IPS-15b (cell line): ENCODE results near the gene WDR12.
"Not testable (repeated sequence)": the region's sequence is repeated elsewhere in the genome, so short reads cannot be mapped to it uniquely, and the experiment has no call there.

Experiments
- H3K27me3 ChIP-seq: one replicate; pipeline ENCODE4 v1.6.1; 2013; ENCODE audit warnings: low read length; ENCODE audit not compliant: control insufficient read depth, insufficient read depth
- H3K36me3 ChIP-seq: one replicate; pipeline ENCODE4 v1.6.1; 2013; ENCODE audit warnings: low read length; ENCODE audit not compliant: control insufficient read depth, insufficient read depth
- H3K4me1 ChIP-seq: one replicate; pipeline ENCODE4 v1.6.1; 2013; ENCODE audit warnings: mild to moderate bottlenecking, low read length; ENCODE audit not compliant: control insufficient read depth, insufficient read depth
- H3K4me3 ChIP-seq: one replicate; pipeline ENCODE4 v1.5.1; 2013; ENCODE audit warnings: low read depth, low read length
- H3K9ac ChIP-seq: one replicate; pipeline ENCODE4 v1.6.1; 2013; ENCODE audit warnings: low read depth, mild to moderate bottlenecking, low read length
- H3K9me3 ChIP-seq: one replicate; pipeline ENCODE4 v1.6.1; 2013; ENCODE audit warnings: mild to moderate bottlenecking, low read length; ENCODE audit not compliant: control insufficient read depth, insufficient read depth

Gene WDR12

DNA sequence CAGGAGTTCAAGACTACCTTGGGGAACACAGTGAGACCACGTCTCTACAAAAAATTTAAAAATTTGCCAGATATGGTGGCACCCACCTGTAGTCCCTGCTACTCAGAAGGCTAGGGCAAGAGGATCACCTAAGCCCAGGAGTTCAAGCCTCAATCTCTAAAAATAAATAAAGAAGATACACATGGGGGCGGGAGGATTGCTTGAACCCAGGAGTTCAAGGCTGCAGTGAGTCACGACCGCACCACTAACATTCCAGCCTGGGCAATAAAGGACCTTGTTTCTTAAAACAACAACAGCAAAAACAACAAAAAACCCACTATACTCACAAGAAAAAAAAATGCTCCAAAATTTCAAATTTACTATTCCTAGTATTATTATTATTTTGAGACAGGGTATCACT is 29.9 kb downstream of the WDR12 start:
- Histone ChIP-seq H3K27me3 (no peaks in the 10 kb centered on the region), H3K4me1 (no peaks in the 10 kb centered on the region), H3K36me3 (peaks cover 4% of the 10 kb centered on the region)

GRCh38 chr2:202877699-202878098 is 33.8 kb downstream of the WDR12 start:
- no peak overlapping the region for H3K4me3 ChIP-seq
- H3K27me3 ChIP-seq = no peaks in the 10 kb centered on the region
- no peaks in the 10 kb centered on the region for H3K4me1 ChIP-seq
- no peak overlapping the region for H3K9ac ChIP-seq
- no peaks in the 10 kb centered on the region for H3K36me3 ChIP-seq
- no peaks in the 10 kb centered on the region for H3K9me3 ChIP-seq

More for the DNA sequence above, 29.9 kb downstream of the WDR12 start:
- Histone ChIP-seq H3K4me3 (no peak overlapping the region), H3K9ac (no peak overlapping the region), H3K9me3 (no peaks in the 10 kb centered on the region)

- peak within 1 kb of the TSS; percentile 65 for H3K4me3 ChIP-seq
Measured at GRCh38 chr2:202871300-202872141, 40.0 kb downstream of the WDR12 start, which contains the start of gene ICA1L. Gene ICA1L (minus strand): TSS chr2:202871766. CDS start chr2:202829009, 42,757 bp downstream.

DNA sequence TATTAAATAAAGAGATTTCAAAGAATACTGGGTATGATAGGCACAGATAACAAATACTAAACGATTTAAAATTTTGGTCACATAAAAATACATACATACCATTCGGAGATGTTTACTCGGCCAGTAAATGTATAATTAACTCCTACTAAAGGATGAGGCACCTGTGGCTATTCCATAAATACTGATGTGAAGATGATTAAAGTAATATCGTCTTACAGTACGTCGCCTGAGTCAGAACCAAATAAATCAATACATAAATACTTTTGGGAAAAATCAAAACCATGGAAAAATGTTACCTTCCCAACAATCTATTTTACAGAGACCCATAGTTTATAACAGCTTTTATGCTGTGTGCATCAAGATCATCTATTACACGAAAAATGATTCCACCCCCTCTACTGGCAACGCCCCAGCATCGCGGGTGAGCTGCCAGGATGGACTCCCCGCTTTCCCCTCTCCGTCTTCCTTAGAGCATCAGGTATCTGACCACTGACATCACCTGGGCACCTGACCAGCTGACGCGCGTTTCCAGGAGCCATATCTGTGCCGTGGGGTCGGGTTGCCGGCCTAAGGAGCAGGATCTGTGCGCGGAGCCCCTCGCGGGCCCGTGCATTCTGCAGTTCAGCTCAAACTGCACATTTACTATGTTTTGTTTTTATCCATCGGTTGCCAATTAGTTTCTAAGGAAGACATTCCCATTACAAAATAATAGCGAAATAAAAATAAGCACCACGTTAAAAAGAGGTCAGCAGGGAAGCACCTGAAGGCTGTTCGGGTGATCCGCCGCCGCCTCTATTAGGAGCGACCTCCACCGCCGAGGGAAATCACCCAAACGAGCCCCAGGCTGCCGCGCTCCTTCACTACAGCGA is 40.8 kb downstream of the WDR12 start:
- Histone ChIP-seq H3K4me1 (no peaks in the 10 kb centered on the region), H3K4me3 (peak overlapping the region; percentile 65), H3K27me3 (no peaks in the 10 kb centered on the region), H3K9ac (peak overlapping the region; percentile 38), H3K9me3 (no peaks in the 10 kb centered on the region), H3K36me3 (no peaks in the 10 kb centered on the region)

More at GRCh38 chr2:202871300-202872141, 40.0 kb downstream of the WDR12 start, which contains the start of gene ICA1L:
- H3K9me3 ChIP-seq = no peaks in the 10 kb centered on the region
- H3K4me1 ChIP-seq = no peaks in the 10 kb centered on the region
- H3K9ac ChIP-seq = peak within 1 kb of the TSS; percentile 38
- no peaks in the 10 kb centered on the region for H3K27me3 ChIP-seq
- no peaks in the 10 kb centered on the region for H3K36me3 ChIP-seq

GRCh38 chr2:202861987-202862386 is 49.5 kb downstream of the WDR12 start:
- Histone ChIP-seq H3K27me3 (no peaks in the 10 kb centered on the region), H3K4me1 (no peaks in the 10 kb centered on the region), H3K9ac (no peak overlapping the region), H3K4me3 (no peak overlapping the region), H3K9me3 (no peaks in the 10 kb centered on the region), H3K36me3 (no peaks in the 10 kb centered on the region)

GRCh38 chr2:202858601-202859000 is 52.9 kb downstream of the WDR12 start:
- H3K27me3 ChIP-seq = no peaks in the 10 kb centered on the region
- no peaks in the 10 kb centered on the region for H3K4me1 ChIP-seq
- H3K36me3 ChIP-seq = no peaks in the 10 kb centered on the region
- no peak overlapping the region for H3K4me3 ChIP-seq
- no peaks in the 10 kb centered on the region for H3K9me3 ChIP-seq
- no peak overlapping the region for H3K9ac ChIP-seq

DNA sequence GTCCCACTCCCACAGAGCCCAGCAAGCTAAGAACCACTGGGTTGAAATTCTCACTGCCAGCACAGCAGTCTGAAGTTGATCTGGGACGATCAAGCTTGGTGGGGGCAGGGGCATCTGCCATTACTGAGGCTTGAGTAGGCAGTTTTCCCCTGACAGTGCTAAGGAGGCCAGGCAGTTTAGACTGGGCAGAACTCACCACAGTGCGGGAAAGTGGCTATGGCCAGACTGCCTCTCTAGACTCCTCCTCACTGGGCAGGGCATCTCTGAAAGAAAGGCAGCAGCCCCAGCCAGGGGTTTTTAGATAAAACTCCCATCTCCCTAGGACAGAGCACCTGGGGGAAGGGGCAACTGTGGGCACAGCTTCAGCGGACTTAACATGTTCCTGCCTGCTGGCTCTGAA is 62.1 kb downstream of the WDR12 start:
- H3K9me3 ChIP-seq, H3K27me3 ChIP-seq, H3K36me3 ChIP-seq, H3K4me3 ChIP-seq, H3K4me1 ChIP-seq: not testable (repeated sequence)
- peak overlapping the region; percentile 24 for H3K9ac ChIP-seq

DNA sequence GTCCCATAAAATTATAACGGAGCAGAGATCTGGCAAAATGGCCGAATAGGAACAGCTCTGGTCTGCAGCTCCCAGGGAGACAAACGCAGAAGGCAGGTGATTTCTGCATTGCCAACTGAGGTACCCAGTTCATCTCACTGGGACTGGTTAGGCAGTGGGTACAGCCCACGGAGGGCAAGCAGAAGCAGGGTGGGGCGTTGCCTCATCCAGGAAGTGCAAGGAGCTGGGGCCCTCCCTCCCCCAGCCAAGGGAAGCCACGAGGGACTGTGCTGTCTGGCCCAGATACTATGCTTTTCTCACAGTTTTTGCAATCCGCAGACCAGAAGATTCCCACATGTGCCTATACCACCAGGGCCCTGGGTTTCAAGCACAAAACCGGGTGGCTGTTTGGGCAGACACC is 62.7 kb downstream of the WDR12 start:
- H3K9ac ChIP-seq = peak overlapping the region; percentile 24
- no peaks in the 10 kb centered on the region for H3K4me1 ChIP-seq
- H3K9me3 ChIP-seq = no peaks in the 10 kb centered on the region
- no peaks in the 10 kb centered on the region for H3K36me3 ChIP-seq
- H3K27me3 ChIP-seq = no peaks in the 10 kb centered on the region
- no peak overlapping the region for H3K4me3 ChIP-seq

- Histone ChIP-seq H3K36me3 (no peaks in the 10 kb centered on the region), H3K27me3 (no peaks in the 10 kb centered on the region), H3K4me1 (no peaks in the 10 kb centered on the region), H3K9ac (no peak overlapping the region), H3K9me3 (no peaks in the 10 kb centered on the region), H3K4me3 (no peak overlapping the region)
Measured at GRCh38 chr2:202847693-202848524, 63.6 kb downstream of the WDR12 start.

GRCh38 chr2:202844656-202845055 is 66.8 kb downstream of the WDR12 start:
- Histone ChIP-seq H3K9ac (no peak overlapping the region), H3K27me3 (no peaks in the 10 kb centered on the region), H3K36me3 (no peaks in the 10 kb centered on the region), H3K9me3 (no peaks in the 10 kb centered on the region), H3K4me3 (no peak overlapping the region), H3K4me1 (no peaks in the 10 kb centered on the region)

- H3K4me1 ChIP-seq = no peaks in the 10 kb centered on the region
- no peaks in the 10 kb centered on the region for H3K27me3 ChIP-seq
- H3K9ac ChIP-seq = no peak overlapping the region
- H3K36me3 ChIP-seq = no peaks in the 10 kb centered on the region
- no peak overlapping the region for H3K4me3 ChIP-seq
- H3K9me3 ChIP-seq = no peaks in the 10 kb centered on the region
Measured at GRCh38 chr2:202842690-202843089, 68.8 kb downstream of the WDR12 start.
